Mesodermal cell (in vitro differentiated cells): ENCODE data around the gene STK39.

Source experiments
- H3K27ac ChIP-seq: 2 replicates; pipeline ENCODE4 v1.7.0; 2013; ENCODE audit warnings: mild to moderate bottlenecking, low read depth, low read length, moderate library complexity; ENCODE audit not compliant: severe bottlenecking
- H3K36me3 ChIP-seq: 2 replicates; pipeline ENCODE4 v1.7.1; 2013; ENCODE audit warnings: mild to moderate bottlenecking, low read length, moderate library complexity; ENCODE audit not compliant: control insufficient read depth, insufficient read depth
- H3K4me1 ChIP-seq: one replicate; pipeline ENCODE4 v1.7.1; 2013; ENCODE audit warnings: mild to moderate bottlenecking, low read length; ENCODE audit not compliant: insufficient read depth, control insufficient read depth, poor library complexity, severe bottlenecking
- H3K4me3 ChIP-seq: 2 replicates; pipeline ENCODE4 v1.7.0; 2013; ENCODE audit warnings: low read length, control low read depth, mild to moderate bottlenecking; ENCODE audit not compliant: insufficient read depth, poor library complexity, severe bottlenecking; ENCODE audit errors: extremely low read depth
- H3K9me3 ChIP-seq: 2 replicates; pipeline ENCODE4 v1.7.1; 2013; ENCODE audit warnings: mild to moderate bottlenecking, low read length, moderate library complexity; ENCODE audit not compliant: control insufficient read depth
- WGBS, 2 experiments: methylation state at CpG; one replicate each; pipeline ENCODE4 v1.1.5; 2013; ENCODE audit warnings: missing lambda C conversion rate in 2 of 2; ENCODE audit not compliant: insufficient coverage in 2 of 2; 5-methylcytosine and 5-hydroxymethylcytosine counted together

Gene STK39

GRCh38 chr2:167966937-167967913 is 280.2 kb downstream of the STK39 start:
- Histone ChIP-seq H3K27ac (no peak overlapping the region), H3K9me3 (peaks cover 21% of the 10 kb centered on the region), H3K36me3 (peaks cover 1% of the 10 kb centered on the region), H3K4me1 (no peaks in the 10 kb centered on the region), H3K4me3 (no peak overlapping the region)
- WGBS, 2 experiments = 92% methylated on average over 5 to 7 of the region's 9 CpGs

- Histone ChIP-seq H3K27ac (no peak overlapping the region), H3K9me3 (peaks cover 11% of the 10 kb centered on the region), H3K4me3 (no peak overlapping the region), H3K4me1 (no peaks in the 10 kb centered on the region), H3K36me3 (no peaks in the 10 kb centered on the region)
- WGBS, 2 experiments = 92 to 96% methylated on average over 3 to 4 of the region's 5 CpGs
Observed at GRCh38 chr2:167965907-167966761, 281.3 kb downstream of the STK39 start.

GRCh38 chr2:167964650-167965413 is 282.6 kb downstream of the STK39 start:
- Histone ChIP-seq H3K4me1 (no peaks in the 10 kb centered on the region), H3K4me3 (no peak overlapping the region), H3K36me3 (no peaks in the 10 kb centered on the region), H3K27ac (no peak overlapping the region), H3K9me3 (no peaks in the 10 kb centered on the region)
- whole genome bisulfite sequencing, 2 experiments = 89 to 95% methylated on average over 2 to 3 of the region's 5 CpGs

- Histone ChIP-seq H3K9me3 (no peaks in the 10 kb centered on the region), H3K36me3 (no peaks in the 10 kb centered on the region), H3K27ac (no peak overlapping the region), H3K4me3 (no peak overlapping the region), H3K4me1 (no peaks in the 10 kb centered on the region)
- WGBS, 2 experiments = 89 to 98% methylated on average over 5 of the region's 9 CpGs
Observed at GRCh38 chr2:167963899-167964649, 283.3 kb downstream of the STK39 start.

GRCh38 chr2:167962436-167963226 is 284.8 kb downstream of the STK39 start:
- Histone ChIP-seq H3K27ac (no peak overlapping the region), H3K9me3 (no peaks in the 10 kb centered on the region), H3K4me3 (no peak overlapping the region), H3K36me3 (no peaks in the 10 kb centered on the region), H3K4me1 (no peaks in the 10 kb centered on the region)
- 87 to 93% methylated on average over 9 of the region's 10 CpGs for WGBS, 2 experiments

- Histone ChIP-seq H3K36me3 (no peaks in the 10 kb centered on the region), H3K4me3 (no peak overlapping the region), H3K27ac (no peak overlapping the region), H3K4me1 (no peaks in the 10 kb centered on the region), H3K9me3 (no peaks in the 10 kb centered on the region)
- 82 to 89% methylated on average over 2 of the region's 3 CpGs for WGBS, 2 experiments
Observed at GRCh38 chr2:167961536-167962048, 285.8 kb downstream of the STK39 start.

GRCh38 chr2:167960089-167960747 is 287.2 kb downstream of the STK39 start:
- Histone ChIP-seq H3K9me3 (no peaks in the 10 kb centered on the region), H3K36me3 (no peaks in the 10 kb centered on the region), H3K4me3 (no peak overlapping the region), H3K27ac (no peak overlapping the region), H3K4me1 (no peaks in the 10 kb centered on the region)
- 92 to 93% methylated on average over 5 to 6 of the region's 9 CpGs for WGBS, 2 experiments

- Histone ChIP-seq H3K4me3 (no peak overlapping the region), H3K27ac (no peak overlapping the region), H3K4me1 (no peaks in the 10 kb centered on the region), H3K9me3 (no peaks in the 10 kb centered on the region), H3K36me3 (no peaks in the 10 kb centered on the region)
- WGBS, 2 experiments = 73 to 100% methylated on average over 1 to 2 of the region's 2 CpGs
Observed at GRCh38 chr2:167957662-167958061, 289.7 kb downstream of the STK39 start.
